ENCODE measurements around the gene SLC6A8.

DNA sequence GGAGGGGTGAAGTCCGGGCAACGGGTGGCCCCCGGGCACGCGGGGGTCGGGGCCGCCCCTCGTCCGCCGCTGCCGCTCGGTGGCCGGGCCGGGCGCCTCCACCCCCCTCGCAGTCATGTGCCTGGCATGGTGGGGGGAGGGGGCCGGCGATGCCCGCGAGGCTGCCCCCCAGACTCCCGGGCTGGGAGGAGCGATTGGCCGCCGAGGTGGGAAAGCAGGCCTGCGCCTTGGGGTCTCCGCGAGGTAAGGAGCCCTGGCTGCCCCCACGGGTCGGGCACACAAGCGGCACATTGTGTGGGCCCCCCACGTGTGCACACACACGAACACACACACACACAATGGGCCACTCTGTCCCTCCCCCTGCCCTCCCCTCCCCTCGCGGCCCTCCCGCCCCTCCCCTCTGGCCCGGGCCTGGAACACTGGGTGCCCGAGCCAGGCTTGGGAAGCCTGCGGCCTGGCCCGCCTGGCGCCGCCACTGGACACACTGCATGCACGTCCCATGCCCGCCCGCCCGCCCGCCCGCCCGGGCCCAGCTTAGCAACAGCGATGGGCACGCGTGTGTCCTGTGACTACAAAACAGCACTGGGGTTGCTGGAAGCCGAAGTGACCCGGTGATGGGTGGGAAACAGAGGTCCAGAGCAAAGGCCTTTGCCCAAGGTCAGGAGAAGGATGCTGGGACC, 1.3 kb downstream of the SLC6A8 start:
- TF ChIP-seq POLR2AphosphoS5 (IDR thresholded peaks at IDR 0.05; ENCODE audit: borderline replicate concordance, low read depth, low read length) (no peak), EZH2 (IDR thresholded peaks at IDR 0.05) (no peak), FOXP2 (optimal IDR thresholded peaks at IDR 0.05; ENCODE audit: control extremely low read depth, extremely low read length, insufficient read depth) (no peak)

Measured in SK-N-MC (cell line).